Activated CD8-positive, alpha-beta T cell treated with anti-CD3 and anti-CD28 coated beads, Interleukin-2, amount 10 ng/mL, durations not matched to agents 7 days and 5 days (primary cell): ENCODE results near the gene LRP1. TPM values are rescaled to one million over a fixed set of nuclear protein-coding genes. Genes with fewer than 3 reads are reported as not detected.

Experiments
- ATAC-seq: fragments of 150-1000 bp; cut with Tn5 transposase; one replicate; pipeline ENCODE4 v1.10.0; 2021; ENCODE audit warnings: moderate library complexity
- CTCF ChIA-PET: fragments of 350-600 bp; sonication (Branson Sonifier 250); formaldehyde crosslinking; loops from one replicate; lab custom pipeline; 2021; ENCODE audit warnings: antibody characterized with exemption; lab: Charles Lee
- POLR2A ChIA-PET: fragments of 350-600 bp; sonication (Branson Sonifier 250); formaldehyde crosslinking; loops from one replicate; lab custom pipeline; 2021; ENCODE audit warnings: antibody characterized with exemption; lab: Charles Lee
- DNase-seq: peaks from one replicate; pipeline ENCODE4 v3.0.0-alpha.2; 2020
- H3K27ac Mint-ChIP-seq: one replicate; pipeline ENCODE4 v1.8.0; 2021; ENCODE audit warnings: mild to moderate bottlenecking, mixed read lengths
- H3K27me3 Mint-ChIP-seq: one replicate; pipeline ENCODE4 v1.8.0; 2021; ENCODE audit warnings: low read depth, mixed read lengths
- H3K36me3 Mint-ChIP-seq: one replicate; pipeline ENCODE4 v1.8.0; 2021; ENCODE audit warnings: low read depth, mixed read lengths
- H3K4me1 Mint-ChIP-seq: one replicate; pipeline ENCODE4 v1.8.0; 2021; ENCODE audit warnings: low read depth, mixed read lengths
- H3K4me3 Mint-ChIP-seq: one replicate; pipeline ENCODE4 v1.8.0; 2021; ENCODE audit warnings: mild to moderate bottlenecking, mixed read lengths
- H3K9me3 Mint-ChIP-seq: one replicate; pipeline ENCODE4 v1.8.0; 2022; ENCODE audit warnings: mixed read lengths; ENCODE audit not compliant: insufficient read depth
- total RNA-seq, 2 experiments: library from RNA; stranded (reverse); gene quantifications; one replicate each; pipeline ENCODE4 v1.2.3, GENCODE V29; 2021

The LRP1 gene
- total RNA-seq, 2 experiments from 2014 or later: 0.39 to 0.40 TPM

- ATAC-seq (peak; percentile 47), DNase-seq (peak; percentile 81)
- Mint-ChIP-seq H3K27me3 (peaks cover 53% of the 10 kb centered on the region), H3K4me1 (peaks cover 35% of the 10 kb centered on the region), H3K36me3 (no peaks in the 10 kb centered on the region), H3K27ac (no peak overlapping the region), H3K4me3 (no peak overlapping the region), H3K9me3 (no peaks in the 10 kb centered on the region)
- POLR2A ChIA-PET: interaction anchor here (1.1 to 1.2 kb wide), 2 partner anchors 13 to 16 kb away, joined by 3 to 6 read pairs; partner anchors contain the start of gene SHMT2
- CTCF ChIA-PET: interaction anchor here (0.7 to 4.3 kb wide), 26 partner anchors 12 to 248 kb away, joined by 3 to 246 read pairs (median 5); partner anchors contain the start of genes GLI1, LRP1, SHMT2 and STAC3
Measured at GRCh38 chr12:57214398-57214781, 86.1 kb downstream of the LRP1 start.

- no peak for ATAC-seq
- Mint-ChIP-seq H3K27me3 (peaks cover 58% of the 10 kb centered on the region), H3K4me3 (no peak overlapping the region), H3K9me3 (no peaks in the 10 kb centered on the region), H3K36me3 (no peaks in the 10 kb centered on the region), H3K4me1 (peaks cover 35% of the 10 kb centered on the region), H3K27ac (peak overlapping the region; percentile 43)
- CTCF ChIA-PET: interaction anchor here (2.0 to 4.3 kb wide), 7 partner anchors 12 to 244 kb away, joined by 11 to 246 read pairs (median 16); partner anchors contain the start of genes GLI1, SHMT2 and STAC3
- POLR2A ChIA-PET: no interaction called here
- no peak for DNase-seq
Measured at GRCh38 chr12:57215065-57215464, 86.8 kb downstream of the LRP1 start.

GRCh38 chr12:57215668-57216013 is 87.4 kb downstream of the LRP1 start:
- H3K4me3 Mint-ChIP-seq: peak overlapping the region; percentile 64
- H3K27me3 Mint-ChIP-seq: peaks cover 60% of the 10 kb centered on the region
- ChIA-PET CTCF (interaction anchor here (4.3 kb wide), 2 partner anchors 11 to 25 kb away, joined by 167 to 246 read pairs; partner anchors contain the start of gene SHMT2), POLR2A (interaction anchor here (0.8 kb wide), 1 partner anchor 11 kb away, joined by 3 read pairs; no protein-coding TSS in a partner anchor)
- no peaks in the 10 kb centered on the region for H3K9me3 Mint-ChIP-seq
- no peaks in the 10 kb centered on the region for H3K36me3 Mint-ChIP-seq
- no peak overlapping the region for H3K27ac Mint-ChIP-seq
- ATAC-seq (peak; percentile 31), DNase-seq (peak; percentile 73)
- H3K4me1 Mint-ChIP-seq: peaks cover 37% of the 10 kb centered on the region

- Mint-ChIP-seq H3K27ac (no peak within 1 kb of the TSS), H3K27me3 (peaks cover 67% of the 10 kb centered on the region), H3K4me1 (peaks cover 43% of the 10 kb centered on the region), H3K9me3 (no peaks in the 10 kb centered on the region), H3K4me3 (peak within 1 kb of the TSS; percentile 69), H3K36me3 (no peaks in the 10 kb centered on the region)
- POLR2A ChIA-PET: interaction anchor here (0.8 kb wide), 1 partner anchor 11 kb away, joined by 3 read pairs; no protein-coding TSS in a partner anchor
- DNase-seq: peak; percentile 58
- ATAC-seq: peak; percentile 38
- CTCF ChIA-PET: interaction anchor here (0.7 to 4.3 kb wide), 5 partner anchors 11 to 243 kb away, joined by 3 to 246 read pairs (median 15); partner anchors contain the start of genes GLI1 and SHMT2
Measured at GRCh38 chr12:57216014-57216911, 88.0 kb downstream of the LRP1 start, which contains the start of gene NXPH4. Gene NXPH4, plus strand, starts transcription at chr12:57216794. Its CDS starts 176 bp downstream, at chr12:57216970.

- CTCF ChIA-PET: interaction anchor here (0.7 to 2.2 kb wide), 4 partner anchors 12 to 242 kb away, joined by 3 to 15 read pairs (median 3); partner anchors contain the start of genes GLI1 and SHMT2
- no peak for DNase-seq
- POLR2A ChIA-PET: no interaction called here
- Mint-ChIP-seq H3K36me3 (no peaks in the 10 kb centered on the region), H3K4me3 (peak overlapping the region; percentile 69), H3K27me3 (peaks cover 76% of the 10 kb centered on the region), H3K4me1 (peaks cover 51% of the 10 kb centered on the region), H3K9me3 (no peaks in the 10 kb centered on the region), H3K27ac (no peak overlapping the region)
- ATAC-seq: peak; percentile 6
Measured at GRCh38 chr12:57216921-57217879, 88.9 kb downstream of the LRP1 start.

- Mint-ChIP-seq H3K4me1 (peaks cover 61% of the 10 kb centered on the region), H3K9me3 (no peaks in the 10 kb centered on the region), H3K27ac (no peak overlapping the region), H3K36me3 (no peaks in the 10 kb centered on the region), H3K4me3 (no peak overlapping the region), H3K27me3 (peaks cover 86% of the 10 kb centered on the region)
- CTCF ChIA-PET: interaction anchor here (0.9 to 2.2 kb wide), 2 partner anchors 11 to 25 kb away, joined by 3 to 15 read pairs; partner anchors contain the start of gene SHMT2
- ATAC-seq (no peak), DNase-seq (no peak)
- POLR2A ChIA-PET: no interaction called here
Measured at GRCh38 chr12:57218030-57218853, 90.0 kb downstream of the LRP1 start.

- H3K4me3 Mint-ChIP-seq: no peak overlapping the region
- H3K27ac Mint-ChIP-seq: no peak overlapping the region
- peaks cover 82% of the 10 kb centered on the region for H3K27me3 Mint-ChIP-seq
- H3K4me1 Mint-ChIP-seq: peaks cover 61% of the 10 kb centered on the region
- H3K9me3 Mint-ChIP-seq: no peaks in the 10 kb centered on the region
- H3K36me3 Mint-ChIP-seq: no peaks in the 10 kb centered on the region
- no peak for DNase-seq
- no peak for ATAC-seq
- CTCF ChIA-PET: interaction anchor here (1.4 kb wide), 2 partner anchors 19 to 23 kb away, joined by 9 to 11 read pairs; no protein-coding TSS in a partner anchor
- POLR2A ChIA-PET: no interaction called here
Measured at GRCh38 chr12:57219205-57219992, 91.1 kb downstream of the LRP1 start.

- H3K9me3 Mint-ChIP-seq: no peaks in the 10 kb centered on the region
- H3K4me3 Mint-ChIP-seq: no peak overlapping the region
- ChIA-PET CTCF (interaction anchor here (1.4 kb wide), 2 partner anchors 19 to 23 kb away, joined by 9 to 11 read pairs; no protein-coding TSS in a partner anchor), POLR2A (no interaction called here)
- DNase-seq (no peak), ATAC-seq (no peak)
- H3K4me1 Mint-ChIP-seq: peaks cover 59% of the 10 kb centered on the region
- H3K27ac Mint-ChIP-seq: no peak overlapping the region
- peaks cover 79% of the 10 kb centered on the region for H3K27me3 Mint-ChIP-seq
- no peaks in the 10 kb centered on the region for H3K36me3 Mint-ChIP-seq
Measured at GRCh38 chr12:57219993-57220754, 91.9 kb downstream of the LRP1 start.

GRCh38 chr12:57220770-57221168 is 92.5 kb downstream of the LRP1 start:
- Mint-ChIP-seq H3K4me3 (no peak overlapping the region), H3K36me3 (no peaks in the 10 kb centered on the region), H3K27me3 (peaks cover 77% of the 10 kb centered on the region), H3K9me3 (no peaks in the 10 kb centered on the region), H3K27ac (no peak overlapping the region), H3K4me1 (peaks cover 58% of the 10 kb centered on the region)
- ChIA-PET CTCF (no interaction called here), POLR2A (no interaction called here)
- ATAC-seq (no peak), DNase-seq (no peak)
